Daoy (cell line): ENCODE data around the gene RAD51B. TPM values are rescaled to one million over a fixed set of nuclear protein-coding genes. Genes with fewer than 3 reads are reported as not detected.
A peak's percentile ranks its signal among the peaks of the same experiment; 100 is the strongest.

Experiments
- DNase-seq: peaks from one replicate; pipeline ENCODE4 v3.0.0-alpha.2; 2015; ENCODE audit warnings: low read depth
- total RNA-seq: library from RNA; depleted of rRNA; stranded (reverse); fragments of >200 nt; shearing (Covaris generic); gene quantifications from 2 replicates; pipeline ENCODE4 v1.2.3, GENCODE V29; 2014

Gene RAD51B
- total RNA-seq, 1 experiment from 2014 or later = 15.8 TPM

DNA sequence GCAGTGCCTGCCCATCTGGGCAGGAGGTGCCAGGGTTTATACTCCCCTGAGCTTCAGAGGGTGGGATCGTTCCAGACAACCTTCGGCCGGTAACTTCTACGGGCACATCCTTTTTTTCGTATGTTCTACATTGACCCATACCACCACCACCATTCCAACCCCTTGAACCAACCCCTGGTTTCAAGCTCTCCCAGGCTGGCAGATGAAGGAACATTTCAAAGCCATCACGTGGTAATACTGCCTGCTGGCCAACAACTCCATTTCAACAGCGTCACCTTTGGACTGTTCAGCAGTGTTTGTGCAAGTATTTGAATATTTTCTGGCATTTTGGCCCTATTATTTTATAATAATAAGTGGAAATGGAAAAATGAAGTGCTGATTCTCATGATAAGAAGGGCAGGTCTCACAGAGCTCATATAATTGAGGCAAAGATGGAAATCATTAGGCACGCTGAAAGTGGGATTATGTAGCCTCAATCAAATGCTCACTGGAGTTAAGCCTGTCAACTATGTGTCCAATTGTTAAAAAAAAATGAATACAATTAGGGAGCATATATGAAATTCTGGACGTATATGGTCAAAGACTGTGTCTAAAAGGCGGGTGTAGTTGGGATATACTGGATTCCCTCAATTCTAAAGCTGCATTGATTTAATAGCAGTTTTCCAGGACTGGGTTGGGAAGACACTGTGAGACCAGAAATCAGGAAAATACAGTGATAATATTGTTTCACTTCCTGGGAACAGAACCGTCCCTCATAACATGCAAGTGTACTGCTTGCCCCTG lies 811.2 kb downstream of the RAD51B start:
- DNase-seq = no peak

DNA sequence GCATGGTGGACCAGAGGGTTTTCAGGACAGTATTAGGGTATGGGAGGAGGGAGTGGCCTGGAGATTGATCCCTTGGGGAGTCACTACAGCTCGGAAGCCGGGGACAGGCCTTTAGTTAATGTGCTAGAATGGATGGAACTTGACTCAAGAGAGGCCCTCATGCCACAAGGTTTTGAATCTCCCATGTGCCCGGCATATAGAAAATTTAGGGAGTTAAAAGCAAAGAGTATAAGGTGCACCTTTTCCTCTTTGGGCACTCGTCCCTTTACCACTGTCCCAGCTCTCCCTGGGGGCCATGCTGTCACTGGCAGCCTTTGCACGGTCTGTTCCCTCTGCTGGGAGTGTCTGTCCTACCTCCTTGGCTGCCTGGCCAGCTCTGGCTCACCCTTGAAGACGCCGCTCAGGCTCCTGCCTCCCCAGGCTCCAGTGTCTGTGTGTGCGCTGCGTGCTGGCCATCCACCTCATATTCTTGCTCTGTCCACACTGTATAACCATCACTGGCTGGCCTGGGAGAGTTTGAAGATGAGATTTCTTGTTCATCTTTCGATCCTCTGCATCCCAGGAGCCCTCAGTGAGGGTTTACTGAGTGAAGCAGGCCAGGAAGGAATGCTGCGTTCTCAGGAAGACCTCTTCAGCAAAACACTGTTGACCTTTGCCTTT lies 811.9 kb downstream of the RAD51B start:
- no peak for DNase-seq

DNA sequence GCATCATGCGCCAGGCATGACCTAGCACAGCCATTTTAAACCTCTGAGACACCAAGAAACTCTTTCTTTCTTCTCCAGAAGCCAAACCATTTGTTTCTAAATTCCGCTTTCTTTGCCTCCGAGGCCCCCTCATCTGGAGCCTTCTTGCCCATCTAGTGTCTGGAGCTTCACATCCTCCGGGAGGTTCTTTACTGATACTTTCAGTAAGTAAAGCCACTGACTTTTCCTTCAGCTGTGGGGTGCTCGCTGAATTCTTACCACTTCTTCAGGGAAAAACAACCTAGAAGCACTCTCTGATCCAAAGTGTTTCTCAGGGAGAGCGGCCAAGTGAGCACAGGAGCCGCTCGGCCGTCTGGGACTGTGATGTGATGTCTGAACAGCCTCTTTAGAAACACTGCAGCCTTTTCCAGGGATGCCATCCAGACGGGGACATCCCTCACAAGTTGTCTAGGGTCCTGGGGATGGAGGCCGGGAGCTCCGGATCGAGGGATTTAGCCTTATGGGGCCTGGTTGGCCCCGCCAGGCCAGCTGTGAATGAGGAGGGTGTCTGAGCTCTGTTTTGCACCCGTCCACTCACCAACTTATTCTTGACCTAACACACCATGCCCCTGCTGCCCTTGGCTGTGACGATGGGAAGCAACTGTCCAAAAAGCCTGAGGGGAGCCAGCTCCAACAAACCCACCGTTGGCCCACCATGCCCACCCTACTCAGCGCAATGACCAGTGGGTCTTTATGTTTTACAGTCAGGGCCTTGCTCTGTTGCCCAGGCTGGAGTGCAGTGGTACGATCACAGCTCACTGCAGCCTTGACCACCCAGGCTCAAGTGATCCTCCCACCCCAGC lies 812.7 kb downstream of the RAD51B start:
- no peak for DNase-seq

DNA sequence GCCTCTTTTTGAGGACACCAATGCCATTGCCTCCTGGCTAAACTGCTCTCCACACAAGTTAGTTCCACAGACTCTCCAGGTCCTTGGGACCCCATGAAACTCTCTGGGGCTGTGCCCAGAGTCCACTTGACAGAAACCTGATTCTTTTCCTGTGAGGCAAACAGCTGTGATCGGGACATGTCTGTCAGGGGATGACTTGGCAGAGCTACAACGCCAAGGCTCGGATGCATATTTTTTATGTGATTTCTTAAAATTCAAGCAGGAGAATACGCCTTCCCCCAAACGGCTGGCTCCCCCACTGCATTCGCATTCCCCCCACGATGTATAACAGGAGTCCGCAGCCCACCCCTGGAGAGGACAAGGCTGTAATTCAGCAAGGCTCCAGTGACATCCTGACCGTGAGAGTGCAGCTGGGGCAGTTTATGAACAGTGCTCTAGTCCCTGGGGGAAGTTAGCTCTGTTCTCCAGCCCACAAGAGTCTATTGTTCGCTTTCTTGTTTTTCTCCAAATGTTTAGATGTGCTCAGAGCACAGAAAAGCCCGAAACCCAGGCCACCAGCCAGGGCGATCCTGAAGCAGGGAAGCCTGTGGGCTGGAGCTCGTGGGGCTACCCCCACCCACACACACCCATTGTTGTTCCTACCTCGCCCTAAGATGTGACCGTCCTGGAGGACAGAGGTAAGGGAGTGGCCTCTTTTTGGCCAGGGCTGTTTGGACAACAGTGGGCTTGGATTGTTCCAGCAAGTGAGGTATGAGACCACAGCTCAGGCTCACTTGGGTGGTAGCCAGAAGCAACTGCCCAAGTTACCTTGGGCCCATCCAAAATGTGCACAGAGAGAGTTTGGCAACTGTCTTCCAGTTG lies 813.8 kb downstream of the RAD51B start:
- DNase-seq = no peak

DNA sequence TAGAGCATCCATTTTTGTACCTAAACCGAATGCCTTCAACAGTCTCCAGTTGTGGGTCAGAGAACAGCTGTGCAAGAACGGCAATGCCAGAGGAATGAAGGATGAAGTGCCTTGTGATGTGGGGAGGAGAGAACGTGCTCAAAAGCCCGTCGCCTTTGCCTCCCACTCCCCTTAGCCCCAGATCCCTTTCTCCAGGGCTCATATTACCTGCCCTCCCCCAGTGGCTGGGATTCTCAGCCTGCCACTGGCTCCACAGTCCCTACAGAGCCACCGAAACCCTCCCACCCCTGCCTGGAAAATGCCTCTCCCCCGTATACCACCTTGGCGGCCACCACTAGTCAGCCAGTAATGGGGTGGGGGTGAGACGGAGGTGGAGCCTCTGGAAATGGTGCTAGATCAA lies 814.8 kb downstream of the RAD51B start:
- DNase-seq = no peak

DNA sequence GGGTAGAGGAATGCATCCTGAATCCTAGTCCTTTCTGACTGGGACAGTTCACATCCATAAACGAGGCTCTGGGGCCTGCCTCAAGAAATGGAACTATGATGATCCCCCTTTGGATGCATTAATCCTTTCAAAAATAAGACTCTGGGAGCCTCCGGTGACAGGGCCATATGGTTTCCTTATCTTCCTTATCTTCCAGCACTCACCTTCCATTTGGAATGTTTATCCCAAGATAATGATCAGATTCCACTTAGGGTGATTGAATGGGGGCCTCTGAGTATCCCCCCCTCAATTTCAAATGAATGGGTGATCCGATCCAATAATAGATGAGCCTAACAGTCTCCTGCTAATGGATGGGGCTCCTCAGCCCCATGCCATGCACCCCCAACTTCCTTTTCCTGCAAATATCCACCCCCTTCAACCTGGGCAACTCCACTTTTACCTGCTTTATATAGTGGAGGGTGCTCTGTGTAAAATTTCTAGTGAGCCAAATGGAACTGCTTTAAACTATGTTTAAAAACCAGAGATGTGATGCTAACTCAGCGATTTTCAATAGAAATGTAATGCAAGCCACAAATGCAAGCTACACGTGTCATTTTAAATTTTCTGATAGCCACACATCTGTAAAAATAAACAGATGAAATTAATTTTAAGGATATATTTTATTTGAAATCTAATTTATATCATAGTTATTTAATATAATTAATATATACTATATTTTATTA lies 815.5 kb downstream of the RAD51B start:
- DNase-seq = no peak

DNA sequence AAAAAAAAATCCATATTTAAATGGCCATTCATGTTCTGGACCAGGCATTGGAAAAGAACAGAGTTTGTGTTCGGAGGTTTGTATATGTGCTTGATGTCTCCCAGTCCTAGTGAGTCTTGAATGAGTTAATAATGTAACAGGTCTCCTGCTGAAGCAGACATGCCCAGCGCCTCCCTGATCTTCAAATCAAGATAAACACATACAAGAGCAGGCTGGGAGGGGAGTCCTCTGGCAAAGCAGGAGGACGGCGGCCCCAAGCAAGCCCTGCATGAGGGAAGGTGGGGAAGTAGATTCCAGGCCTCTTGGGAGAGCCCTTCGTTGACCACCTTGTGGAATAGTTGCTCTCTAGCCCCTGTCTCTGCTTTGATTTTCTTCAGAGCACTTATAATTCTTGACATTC lies 817.0 kb downstream of the RAD51B start:
- DNase-seq = no peak

DNA sequence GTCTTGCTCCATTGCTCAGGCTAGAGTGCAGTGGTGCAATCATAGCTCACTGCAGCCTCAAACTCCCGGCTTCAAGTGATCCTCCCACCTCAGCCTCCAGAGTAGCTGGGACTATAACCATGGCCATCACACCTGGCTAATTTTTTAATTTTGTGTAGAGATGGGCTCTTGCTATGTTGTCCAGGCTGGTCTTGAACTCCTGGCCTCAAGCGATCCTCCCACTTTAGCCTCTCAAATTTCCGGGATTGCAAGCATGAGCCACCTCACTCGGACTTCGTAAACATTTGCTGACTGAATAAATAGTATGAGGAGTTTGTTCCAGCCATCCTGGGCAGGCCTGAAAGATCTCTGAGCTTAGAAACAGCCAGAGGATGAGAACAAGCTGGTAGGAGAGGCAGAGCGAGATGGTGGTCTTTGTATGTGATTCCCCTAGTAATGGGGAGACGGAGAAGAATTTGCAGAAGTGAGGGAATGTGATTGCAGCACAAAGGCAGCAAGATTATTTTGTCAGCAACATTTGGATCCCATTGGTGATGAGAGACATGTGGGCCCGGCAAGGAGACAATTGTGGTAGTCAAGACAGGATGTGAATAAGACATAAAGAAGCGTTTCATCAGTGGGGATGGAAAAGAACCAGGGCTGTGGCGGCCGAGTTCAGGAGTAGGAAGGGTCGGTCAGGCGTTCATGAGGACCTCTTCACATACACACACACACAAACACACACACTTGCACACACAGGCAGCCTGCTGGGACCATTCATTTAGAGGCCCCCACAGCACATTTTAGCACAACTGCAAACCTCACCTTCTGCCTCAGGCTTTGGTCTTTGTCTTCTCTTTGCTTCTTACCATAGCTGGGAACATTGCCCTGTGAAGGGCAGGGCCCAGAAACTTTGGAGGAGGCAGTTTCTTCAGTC lies 817.8 kb downstream of the RAD51B start:
- peak; percentile 45 for DNase-seq

DNA sequence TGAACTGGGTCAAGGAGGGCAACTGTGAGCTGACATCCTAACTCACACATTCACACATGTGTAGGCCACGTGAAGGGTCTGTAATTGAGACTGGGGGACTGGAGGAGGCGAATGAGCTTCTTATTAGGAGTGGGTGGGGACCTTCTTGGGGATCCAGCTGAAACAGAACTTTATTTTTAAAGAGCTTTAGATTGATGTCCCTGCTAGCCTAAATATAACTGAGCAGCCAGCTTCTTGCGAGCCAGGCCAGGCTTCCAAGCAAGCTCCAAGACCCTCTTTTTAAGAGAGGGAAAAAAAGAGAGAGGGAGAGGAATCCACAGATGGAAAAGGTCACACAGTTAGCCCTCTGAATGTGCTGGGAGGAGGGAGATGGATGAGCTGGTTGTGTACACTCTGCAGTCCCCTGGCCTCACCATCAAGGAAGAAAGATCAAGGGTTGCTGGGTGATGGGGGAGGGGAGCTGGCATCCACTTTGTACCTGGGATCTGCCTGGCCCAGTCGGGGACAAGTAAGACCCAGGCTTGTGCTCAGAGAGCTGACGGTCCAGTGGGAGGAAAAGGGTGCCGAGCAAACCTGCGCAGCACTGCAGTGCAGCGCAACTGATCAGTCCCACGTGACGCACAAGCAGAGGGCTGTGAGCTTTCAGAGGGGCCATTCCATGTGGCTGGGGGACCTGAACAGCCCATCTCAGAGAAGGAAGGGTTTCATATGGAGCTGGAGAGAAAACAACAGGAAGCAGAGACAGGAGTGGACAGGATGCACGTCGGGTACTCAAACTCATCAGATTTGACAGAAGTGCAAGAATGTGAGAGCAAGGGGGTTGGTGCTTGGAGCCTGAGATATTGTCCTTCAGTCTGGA lies 818.8 kb downstream of the RAD51B start:
- DNase-seq = no peak

DNA sequence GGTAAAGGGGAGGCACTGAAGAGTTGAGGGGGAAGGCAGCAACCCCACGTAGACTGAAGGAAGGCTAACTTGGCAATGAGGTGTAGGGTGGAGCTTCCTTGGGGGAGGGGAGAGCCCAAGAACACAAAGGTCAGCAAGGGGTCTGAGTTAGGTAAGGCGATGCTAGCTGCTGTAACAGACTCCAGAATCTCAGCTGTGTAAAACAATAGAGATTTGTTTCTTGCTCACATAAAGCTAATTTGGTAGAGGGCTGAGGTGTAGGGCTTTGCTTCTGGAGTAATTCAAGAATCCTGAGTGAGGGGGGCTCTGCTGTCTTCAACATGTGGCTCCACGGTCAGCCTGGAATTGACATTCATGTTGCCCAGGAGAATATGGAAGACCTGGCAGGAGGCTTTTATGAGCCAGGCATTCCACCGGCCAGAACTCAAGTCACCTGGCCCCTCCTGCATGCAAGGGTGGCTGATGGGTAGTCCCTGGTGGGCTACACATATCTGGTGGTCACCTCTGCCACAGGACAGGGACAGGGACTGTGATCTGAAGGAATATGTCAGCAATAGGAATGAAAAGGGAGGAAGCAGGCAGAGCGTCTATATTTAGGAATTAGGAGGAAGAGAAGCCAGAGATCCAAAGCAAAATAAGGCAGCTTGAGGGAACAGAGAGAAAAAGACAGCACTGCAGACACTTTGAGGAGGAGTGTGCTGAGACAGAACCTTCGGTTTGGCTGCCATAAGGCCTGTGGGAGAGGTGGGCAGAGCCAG lies 819.6 kb downstream of the RAD51B start:
- DNase-seq = no peak

DNA sequence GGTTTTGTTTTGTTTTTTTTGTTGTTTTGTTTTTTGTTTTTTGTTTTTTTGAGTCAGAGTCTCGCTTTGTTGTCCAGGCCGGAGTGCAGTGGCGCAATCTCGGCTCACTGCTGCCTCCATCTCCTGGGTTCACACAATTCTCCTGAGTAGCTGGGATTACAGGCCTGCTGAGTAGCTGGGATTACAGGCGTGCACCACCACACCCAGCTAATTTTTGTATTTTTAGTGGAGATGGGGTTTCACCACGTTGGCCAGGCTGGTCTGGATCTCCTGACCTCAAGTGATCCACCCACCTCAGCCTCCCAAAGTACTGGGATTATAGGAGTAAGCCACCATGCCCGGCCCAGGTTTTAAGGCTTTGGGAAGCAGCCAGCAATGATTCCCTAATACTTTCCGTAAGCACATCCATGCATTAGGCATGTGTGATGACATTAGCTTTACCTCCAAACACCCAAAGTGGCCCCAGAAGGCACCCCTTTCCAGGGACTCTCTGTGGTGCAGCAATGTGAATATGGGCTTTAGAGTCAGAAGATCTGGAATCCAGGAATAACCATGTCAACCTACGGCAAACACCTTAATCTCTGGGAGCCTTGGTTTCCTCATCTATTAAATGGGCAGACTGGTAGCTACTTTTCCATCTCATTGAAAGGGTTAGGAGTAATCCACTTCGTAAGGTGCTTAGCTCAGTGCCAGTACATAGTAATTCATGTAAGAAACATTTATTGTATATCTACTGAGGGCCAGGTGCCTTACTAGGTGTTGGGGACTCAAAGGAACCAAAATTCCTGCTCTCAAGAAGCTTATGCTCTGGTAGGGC lies 820.4 kb downstream of the RAD51B start:
- no peak for DNase-seq

DNA sequence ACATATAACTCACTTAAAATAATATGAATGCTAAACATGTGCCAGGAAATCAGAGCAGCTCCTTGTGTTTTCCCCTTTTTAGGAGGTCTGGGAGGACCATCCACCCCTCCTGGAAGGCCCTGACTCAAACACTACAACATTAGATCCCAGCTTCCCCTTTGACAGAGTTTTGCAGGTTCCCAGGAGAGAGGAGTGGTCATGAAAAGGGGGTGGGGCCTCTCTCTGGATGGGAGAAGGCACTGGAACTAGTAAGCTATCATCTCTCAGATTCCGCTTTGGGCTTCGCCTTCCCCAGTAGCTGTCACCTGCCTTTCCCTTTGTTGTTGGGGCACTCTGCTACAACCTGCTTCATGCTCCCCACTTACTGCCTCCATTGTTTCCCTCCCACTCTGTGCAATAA lies 824.1 kb downstream of the RAD51B start:
- no peak for DNase-seq

DNA sequence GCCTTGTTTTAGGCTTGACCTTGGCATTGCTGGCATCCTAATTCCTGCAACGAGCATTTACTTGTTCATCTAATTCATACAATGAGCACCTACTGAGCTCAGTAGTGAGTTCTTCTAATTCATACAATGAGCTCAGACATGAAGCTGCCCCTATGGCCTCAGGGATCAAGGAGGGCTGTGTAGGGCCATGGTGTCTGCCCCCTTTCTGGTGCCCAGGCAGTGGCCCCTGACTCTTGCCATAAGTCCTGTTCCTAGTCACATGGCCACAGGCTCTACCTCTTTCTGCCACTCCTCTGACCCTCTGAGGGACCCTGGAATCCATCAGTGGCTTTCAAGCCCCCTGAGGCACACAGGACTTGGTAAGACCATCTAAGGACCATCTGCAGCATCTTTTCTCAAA lies 824.5 kb downstream of the RAD51B start:
- no peak for DNase-seq

DNA sequence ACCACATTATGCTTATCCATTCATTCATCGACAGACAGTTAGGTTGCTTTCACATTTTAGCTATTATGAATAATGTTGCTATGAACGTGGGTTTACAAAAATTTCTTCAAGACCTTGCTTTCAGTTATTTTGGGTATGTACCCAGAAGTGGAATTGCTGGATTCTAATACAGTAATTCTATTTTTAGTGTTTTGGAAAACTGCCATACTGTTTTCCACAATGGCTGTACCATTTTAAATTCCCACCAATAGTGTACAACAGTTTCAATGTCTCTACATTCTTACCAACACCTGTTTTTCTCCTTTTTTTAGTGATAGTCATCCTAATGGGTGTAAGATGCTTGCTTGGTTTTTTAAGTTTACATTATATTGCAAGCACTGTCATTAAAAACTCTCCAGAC lies 825.8 kb downstream of the RAD51B start:
- no peak for DNase-seq

DNA sequence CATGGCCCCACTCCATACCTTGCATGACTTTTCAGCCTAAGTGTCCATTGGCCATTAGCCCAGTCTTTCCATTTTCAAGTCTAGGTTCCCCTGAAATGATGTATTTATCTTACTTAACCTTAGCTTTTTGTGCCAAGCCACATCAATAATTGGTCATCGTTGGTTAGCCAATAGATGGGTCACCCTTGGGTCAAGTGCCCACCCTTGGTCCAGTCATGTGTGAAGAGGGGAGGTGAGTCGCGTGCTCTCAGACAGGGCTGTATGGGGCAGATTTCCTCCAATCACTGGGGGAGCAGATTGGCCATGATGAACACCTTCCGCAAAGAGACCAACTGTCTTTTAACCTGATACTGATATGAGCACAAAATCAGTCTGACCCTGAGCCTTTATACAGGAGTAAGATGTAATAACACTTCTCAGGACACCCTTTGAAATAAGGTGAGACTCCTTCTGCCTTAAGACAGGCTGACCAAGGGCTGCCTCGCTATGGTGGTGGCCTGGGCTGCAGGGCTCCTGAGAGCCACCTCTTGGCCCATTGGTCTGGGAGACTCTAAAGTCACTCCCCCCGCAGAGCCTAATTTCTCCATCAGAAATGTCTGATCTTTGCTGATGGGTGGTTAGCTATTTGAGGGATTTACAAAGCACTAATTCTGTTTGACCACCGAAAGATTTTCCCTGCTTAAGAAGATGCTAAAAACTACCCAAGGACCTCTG lies 830.1 kb downstream of the RAD51B start:
- DNase-seq = no peak

DNA sequence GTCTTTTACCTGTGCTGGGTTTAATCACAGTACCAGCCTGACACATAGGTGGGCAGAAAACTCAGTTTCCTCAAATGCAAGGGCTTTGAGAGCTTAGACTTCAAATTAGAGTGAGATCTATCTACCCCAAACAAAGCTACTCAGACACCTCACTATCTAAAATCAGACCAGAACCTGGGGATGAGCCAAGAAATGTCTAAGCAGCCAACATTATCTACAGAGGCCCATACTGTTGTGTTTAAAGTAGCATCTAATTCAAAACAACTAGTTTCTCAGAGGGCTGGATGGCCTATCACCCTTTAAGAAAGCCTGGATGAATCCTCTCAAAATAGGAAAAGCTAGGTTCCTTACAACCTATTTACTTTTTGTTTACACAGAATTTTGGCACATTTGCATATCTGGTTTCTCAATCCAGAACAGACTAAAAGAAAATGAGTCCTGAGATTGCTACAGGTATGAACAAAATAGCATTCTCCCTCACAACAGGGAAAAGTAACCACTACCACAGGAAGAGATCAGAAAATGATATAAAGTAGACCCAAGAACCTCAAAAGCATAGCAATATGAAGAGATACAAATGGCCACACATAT lies 830.9 kb downstream of the RAD51B start:
- no peak for DNase-seq
